ENCODE measurements around the gene ANO4. TPM values are rescaled to one million over a fixed set of nuclear protein-coding genes. Genes with fewer than 3 reads are reported as not detected.

Gene ANO4
- total RNA-seq, 1 experiment from 2014 or later = 5.7 TPM

DNA sequence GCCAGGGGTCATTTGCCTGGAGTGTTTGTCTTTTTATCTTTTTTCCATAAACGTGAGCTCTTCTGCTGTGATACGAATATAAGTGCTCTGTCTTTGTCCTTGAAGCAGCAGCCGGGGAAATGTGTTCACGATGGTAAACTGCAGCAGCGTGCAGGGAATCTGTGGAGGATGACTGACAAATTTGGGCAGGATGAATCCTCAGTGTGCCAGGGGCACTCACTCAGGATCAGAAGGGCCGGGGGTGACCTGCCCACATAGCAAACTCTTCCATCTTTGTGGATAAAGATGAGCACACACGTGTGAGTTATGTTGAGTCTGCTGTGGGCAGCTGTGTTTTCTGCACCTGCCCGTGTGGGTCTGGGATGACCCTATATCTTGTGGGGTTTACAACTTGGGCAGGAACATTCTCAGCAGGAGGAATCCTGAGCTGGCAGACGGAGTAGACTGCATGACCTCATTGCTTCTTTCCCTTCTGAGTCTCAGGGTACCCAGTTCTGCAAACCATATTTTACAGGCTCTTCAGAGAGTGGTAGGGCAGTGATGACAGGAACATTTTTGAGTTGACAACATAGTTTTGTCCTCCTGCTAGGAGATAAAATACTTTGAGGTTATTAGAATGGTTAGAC lies 711 bp downstream of the ANO4 start:
- Histone ChIP-seq H3K79me2 (ENCODE audit: insufficient read depth, low read length) (no peaks in the 10 kb centered on the region), H3K4ac (ENCODE audit: low read depth, low read length) (no peak overlapping the region), H3K9ac (ENCODE audit: extremely low read depth, insufficient read length, low read length) (no peak overlapping the region), H3T11ph (ENCODE audit: low read length) (no peak overlapping the region), H4K5ac (ENCODE audit: insufficient read length, low read depth, low read length) (no peak overlapping the region), H2BK12ac (ENCODE audit: insufficient read length, low read depth, low read length) (no peak overlapping the region), H2AK5ac (ENCODE audit: insufficient read length, low read length) (no peak overlapping the region), H3K79me1 (ENCODE audit: insufficient read depth, low read depth, low read length, poor library complexity, severe bottlenecking) (no peaks in the 10 kb centered on the region), H2BK15ac (ENCODE audit: low read depth, low read length) (no peak overlapping the region), H4K91ac (ENCODE audit: insufficient read length, low read depth, low read length) (no peak overlapping the region), H3K4me1 (ENCODE audit: insufficient read depth, low read length) (0 out of 2 replicates have a peak, but pooled peaks cover 3% of the 10 kb centered on the region), H3K18ac (ENCODE audit: insufficient read length, low read depth, low read length) (no peak overlapping the region), H3K14ac (ENCODE audit: insufficient read depth, low read length) (no peak overlapping the region), H3K23ac (ENCODE audit: insufficient read length, low read depth, low read length) (no peak overlapping the region), H3K23me2 (ENCODE audit: insufficient read length, low read depth, low read length, poor library complexity, severe bottlenecking) (no peaks in the 10 kb centered on the region), H3K9me3 (ENCODE audit: control insufficient read depth, low read depth, low read length) (no peaks in the 10 kb centered on the region), H3K27ac (ENCODE audit: insufficient read length, low read depth, low read length) (no peak overlapping the region), H2AFZ (ENCODE audit: low read length) (no peak overlapping the region), H2BK120ac (ENCODE audit: low read depth, low read length, poor library complexity, severe bottlenecking) (no peak overlapping the region), H2BK20ac (ENCODE audit: low read depth, low read length, poor library complexity, severe bottlenecking) (no peak overlapping the region), H2BK5ac (ENCODE audit: insufficient read length, low read length) (no peak overlapping the region), H3K4me2 (ENCODE audit: insufficient read depth, insufficient read length, low read length) (peak overlapping the region; percentile 43), H4K20me1 (ENCODE audit: control insufficient read depth, insufficient read depth, insufficient read length) (no peaks in the 10 kb centered on the region), H3K27me3 (ENCODE audit: insufficient read depth, low read length) (no peaks in the 10 kb centered on the region), H3K56ac (ENCODE audit: insufficient read length, low read depth, low read length) (no peak overlapping the region), H4K8ac (replicated peaks; ENCODE audit: insufficient read length, low read depth, low read length) (no peak overlapping the region)
- H3K9me3 Mint-ChIP-seq = no peaks in the 10 kb centered on the region
- WGBS (ENCODE audit: extremely low coverage, insufficient read length, low lambda C conversion rate) = no CpG with 5 or more reads among the region's 9 CpGs
- peaks cover 12% of the 10 kb centered on the region for H3K27me3 Mint-ChIP-seq (ENCODE audit: low read depth)
- TF ChIP-seq, protein P1, sequence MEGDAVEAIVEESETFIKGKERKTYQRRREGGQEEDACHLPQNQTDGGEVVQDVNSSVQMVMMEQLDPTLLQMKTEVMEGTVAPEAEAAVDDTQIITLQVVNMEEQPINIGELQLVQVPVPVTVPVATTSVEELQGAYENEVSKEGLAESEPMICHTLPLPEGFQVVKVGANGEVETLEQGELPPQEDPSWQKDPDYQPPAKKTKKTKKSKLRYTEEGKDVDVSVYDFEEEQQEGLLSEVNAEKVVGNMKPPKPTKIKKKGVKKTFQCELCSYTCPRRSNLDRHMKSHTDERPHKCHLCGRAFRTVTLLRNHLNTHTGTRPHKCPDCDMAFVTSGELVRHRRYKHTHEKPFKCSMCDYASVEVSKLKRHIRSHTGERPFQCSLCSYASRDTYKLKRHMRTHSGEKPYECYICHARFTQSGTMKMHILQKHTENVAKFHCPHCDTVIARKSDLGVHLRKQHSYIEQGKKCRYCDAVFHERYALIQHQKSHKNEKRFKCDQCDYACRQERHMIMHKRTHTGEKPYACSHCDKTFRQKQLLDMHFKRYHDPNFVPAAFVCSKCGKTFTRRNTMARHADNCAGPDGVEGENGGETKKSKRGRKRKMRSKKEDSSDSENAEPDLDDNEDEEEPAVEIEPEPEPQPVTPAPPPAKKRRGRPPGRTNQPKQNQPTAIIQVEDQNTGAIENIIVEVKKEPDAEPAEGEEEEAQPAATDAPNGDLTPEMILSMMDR (conservative IDR thresholded peaks at IDR 0.05) = no peak
- peaks cover 36 to 50% of the 10 kb centered on the region in 2 experiments for H3K4me1 Mint-ChIP-seq
- DNase-seq = no peak
- peak overlapping the region in 2 of 3 experiments; percentile 28 to 49; a peak in 4 of 7 replicates for H3K27ac Mint-ChIP-seq
- H3K4me3 Mint-ChIP-seq = peak overlapping the region; percentile 36 to 71
- no peaks in the 10 kb centered on the region for H3K36me3 Mint-ChIP-seq (ENCODE audit: insufficient read depth in 1 of 3, low read depth in 3 of 3)
